GM21360 (cell line): ENCODE data around the gene EGFLAM.
"Not testable (repeated sequence)": the region's sequence is repeated elsewhere in the genome, so short reads cannot be mapped to it uniquely, and the experiment has no call there.

Experiments
- ATAC-seq: cut with Tn5 transposase; IDR thresholded peaks from one replicate; pipeline ENCODE4 v1.9.1; 2021; ENCODE audit warnings: mild to moderate bottlenecking, moderate library complexity; ENCODE audit not compliant: unreplicated experiment

The EGFLAM gene

DNA sequence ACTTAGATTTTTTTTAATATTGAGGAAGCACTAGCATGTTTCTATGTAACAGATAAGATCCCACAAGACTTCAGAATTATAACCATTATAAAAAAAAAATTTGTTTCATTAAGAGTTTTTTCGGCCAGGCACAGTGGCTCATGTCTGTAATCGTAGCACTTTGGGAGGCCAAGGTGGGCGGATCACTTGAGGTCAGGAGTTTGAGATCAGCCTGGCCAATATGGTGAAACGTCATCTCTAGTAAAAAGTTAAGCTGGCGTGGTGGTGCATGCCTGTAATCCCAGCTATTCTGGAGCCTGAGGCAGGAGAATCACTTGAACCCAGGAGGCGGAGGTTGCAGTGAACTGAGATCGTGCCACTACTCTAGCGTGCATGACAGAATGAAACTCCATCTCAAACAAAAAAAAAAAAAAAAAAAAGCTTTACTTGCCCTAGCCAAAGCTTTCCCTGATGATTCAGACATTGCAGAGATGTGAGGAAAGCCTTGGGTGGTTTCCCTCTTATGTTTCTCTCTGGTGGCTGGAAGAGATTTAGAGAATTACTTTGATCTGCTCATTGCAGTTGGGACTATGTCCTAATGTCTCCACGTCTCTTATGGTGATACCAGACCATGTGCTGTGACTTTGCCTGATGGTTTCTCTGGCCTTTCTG lies 65.4 kb downstream of the EGFLAM start:
- ATAC-seq: no peak

GRCh38 chr5:38329132-38329715 lies 70.9 kb downstream of the EGFLAM start:
- ATAC-seq: no peak

DNA sequence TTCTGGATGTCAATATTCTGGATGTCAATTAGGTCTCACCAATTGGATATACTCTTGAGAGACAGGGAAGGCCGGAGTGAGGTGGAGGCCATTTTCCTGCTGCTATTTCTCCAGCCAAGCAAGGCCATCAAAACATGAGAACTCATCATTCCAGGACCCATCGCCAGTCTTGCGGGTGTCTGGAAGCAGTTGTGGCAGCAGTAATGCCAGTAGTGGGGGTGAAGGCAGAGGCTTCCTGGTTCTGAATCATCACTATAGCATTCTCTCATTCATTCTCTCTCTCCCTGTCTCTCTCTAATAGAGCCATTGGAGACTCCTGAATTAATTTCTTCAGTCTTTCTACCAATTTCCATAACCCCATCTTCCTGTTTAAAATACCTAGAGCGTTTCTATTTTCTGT lies 71.8 kb downstream of the EGFLAM start:
- no peak for ATAC-seq

DNA sequence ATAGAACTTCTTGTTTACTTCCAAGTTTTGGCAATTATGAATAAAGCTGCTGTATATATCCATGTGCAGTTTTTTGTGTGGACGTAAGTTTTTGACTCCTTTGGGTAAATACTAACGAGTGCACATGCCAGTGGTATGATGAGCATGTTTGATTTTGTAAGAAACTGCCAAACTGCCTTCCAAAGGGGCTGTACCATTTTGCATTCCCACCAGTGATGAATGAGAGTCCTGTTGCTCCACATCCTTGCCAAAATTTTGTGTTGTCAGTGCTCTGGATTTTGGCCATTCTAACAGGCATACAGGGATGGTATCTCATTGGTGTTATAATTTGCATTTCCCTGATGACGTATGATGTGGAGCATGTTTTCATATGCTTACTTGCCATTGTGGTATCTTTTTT lies 73.5 kb downstream of the EGFLAM start:
- ATAC-seq: no peak

DNA sequence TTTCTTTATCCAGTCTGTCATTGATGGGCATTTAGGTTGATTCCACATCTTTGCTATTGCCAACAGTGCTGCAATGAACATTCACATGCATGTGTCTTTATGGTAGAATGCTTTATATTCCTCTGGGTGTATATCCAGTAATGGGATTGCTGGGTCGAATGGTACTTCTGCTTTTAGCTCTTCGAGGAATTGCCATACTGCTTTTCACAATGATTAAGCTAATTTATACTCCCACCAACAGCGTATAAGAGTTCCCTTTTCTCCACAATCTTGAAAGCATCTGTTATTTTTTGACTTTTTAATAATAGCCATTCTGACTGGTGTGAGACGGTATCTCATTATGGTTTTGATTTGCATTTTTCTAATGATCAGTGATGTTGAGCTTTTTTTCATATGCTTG lies 74.8 kb downstream of the EGFLAM start:
- not testable (repeated sequence) for ATAC-seq

GRCh38 chr5:38338455-38338854 lies 80.1 kb downstream of the EGFLAM start:
- ATAC-seq: no peak

- ATAC-seq: no peak
These were observed 81.1 kb downstream of the EGFLAM start for GRCh38 chr5:38339446-38339845.

DNA sequence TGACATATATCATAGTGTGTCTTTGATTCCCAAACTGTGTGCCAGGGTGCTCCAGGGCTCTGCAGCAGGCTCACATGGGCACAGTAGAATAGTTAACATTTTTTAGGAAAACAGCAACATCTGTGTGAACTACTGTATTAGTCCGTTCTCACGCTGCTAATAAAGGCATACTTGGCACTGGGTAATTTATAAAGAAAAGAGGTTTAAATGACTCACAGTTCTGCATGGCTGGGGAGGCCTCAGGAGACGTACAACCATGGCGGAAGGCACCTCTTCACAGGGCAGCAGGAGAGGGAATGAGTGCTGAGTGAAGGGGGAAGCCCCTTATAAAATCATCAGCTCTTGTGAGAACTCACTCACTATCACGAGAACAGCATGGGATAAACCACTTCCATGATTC lies 82.7 kb downstream of the EGFLAM start:
- no peak for ATAC-seq

- no peak for ATAC-seq
These were observed 83.3 kb downstream of the EGFLAM start for GRCh38 chr5:38341641-38342040.

DNA sequence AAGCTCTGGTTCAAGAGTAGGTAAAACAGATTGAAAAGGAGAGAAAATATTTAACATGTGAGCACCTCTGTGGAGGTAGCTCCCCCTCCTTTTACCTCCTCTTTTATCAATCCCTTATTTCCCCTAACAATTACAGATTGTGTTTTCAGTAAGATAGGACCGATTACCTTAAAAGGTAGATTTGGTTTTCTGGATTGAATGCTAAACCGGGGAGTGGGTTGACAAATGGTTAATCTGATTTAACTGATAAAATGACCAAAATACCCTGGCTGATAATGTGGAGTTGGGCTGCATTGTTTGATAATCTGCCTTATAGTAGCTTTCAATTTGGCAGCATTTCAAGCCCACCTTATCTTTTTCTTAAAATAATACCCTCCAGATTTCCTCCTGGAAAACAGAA lies 83.9 kb downstream of the EGFLAM start:
- no peak for ATAC-seq

DNA sequence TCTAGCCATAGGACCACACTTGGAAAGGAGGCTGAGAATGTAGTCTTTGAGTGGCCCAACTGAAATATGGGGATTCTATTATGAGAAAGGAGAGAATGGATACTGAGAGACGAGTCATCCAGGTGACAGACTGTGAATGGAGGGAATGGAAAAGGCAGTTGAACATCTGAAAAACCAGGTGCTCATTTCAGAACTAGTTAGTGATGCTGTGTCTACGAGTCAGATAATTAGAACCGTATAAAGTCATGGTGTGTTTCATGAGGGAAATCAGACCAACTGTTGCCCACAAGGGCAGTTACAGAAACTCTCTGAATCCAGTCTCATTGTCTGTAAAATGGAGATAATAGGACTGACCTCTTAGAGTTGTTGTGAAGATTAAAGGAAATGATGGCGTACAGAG lies 86.5 kb downstream of the EGFLAM start:
- no peak for ATAC-seq

DNA sequence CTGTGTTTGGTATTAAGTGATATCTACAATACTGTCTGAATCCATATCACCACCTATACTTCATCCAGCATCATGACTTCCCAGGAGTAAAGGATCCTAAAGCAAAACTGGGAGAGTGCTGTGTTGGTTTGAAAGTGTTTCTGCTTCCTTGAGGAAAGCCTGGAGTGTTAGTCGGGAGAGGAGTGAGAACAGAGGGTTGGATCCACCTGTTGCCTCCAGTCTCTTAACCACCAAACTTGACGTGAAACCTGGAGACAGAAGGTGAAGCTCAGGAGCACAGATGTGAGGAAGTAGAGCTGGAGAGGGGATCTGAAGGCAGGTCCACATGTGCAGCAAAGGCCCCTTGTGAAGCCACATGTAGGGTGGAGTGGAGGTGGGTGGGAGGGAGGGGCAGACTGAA lies 88.2 kb downstream of the EGFLAM start:
- ATAC-seq: no peak

- no peak for ATAC-seq
These were observed 88.8 kb downstream of the EGFLAM start for GRCh38 chr5:38347040-38347763.

DNA sequence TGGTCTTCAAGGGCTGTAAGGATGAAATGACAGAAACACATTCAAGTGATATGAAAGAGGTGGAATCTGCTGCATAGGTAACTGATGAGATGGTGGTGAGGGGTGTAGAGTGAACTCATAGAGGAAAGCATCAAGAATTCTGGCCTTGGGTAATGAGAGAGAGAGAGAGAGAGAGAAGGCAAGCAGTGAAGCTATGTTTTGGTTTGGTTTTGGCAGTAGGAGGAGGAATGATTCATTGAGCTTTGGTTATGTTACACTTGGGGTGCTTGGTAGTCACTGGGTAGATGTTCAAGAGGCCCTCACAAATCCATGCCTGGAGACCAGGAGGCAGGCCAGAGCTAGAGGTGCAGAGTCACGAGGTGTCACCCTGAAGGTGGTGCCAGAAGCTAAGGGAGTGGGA lies 89.5 kb downstream of the EGFLAM start:
- no peak for ATAC-seq

GRCh38 chr5:38360323-38361061 lies 102.1 kb downstream of the EGFLAM start:
- ATAC-seq: no peak

GRCh38 chr5:38362713-38363112 lies 104.4 kb downstream of the EGFLAM start:
- no peak for ATAC-seq

GRCh38 chr5:38364825-38365224 lies 106.5 kb downstream of the EGFLAM start:
- no peak for ATAC-seq

- no peak for ATAC-seq
These were observed 109.1 kb downstream of the EGFLAM start for GRCh38 chr5:38367410-38367809.

GRCh38 chr5:38367966-38368365 lies 109.6 kb downstream of the EGFLAM start:
- no peak for ATAC-seq

GRCh38 chr5:38369692-38370091 lies 111.3 kb downstream of the EGFLAM start:
- ATAC-seq: no peak

- ATAC-seq: no peak
These were observed 112.2 kb downstream of the EGFLAM start for GRCh38 chr5:38370358-38371100.
